Stomach (tissue), 4 donors: ENCODE results near the gene KLF17.
"Not testable (repeated sequence)": the region's sequence is repeated elsewhere in the genome, so short reads cannot be mapped to it uniquely, and the experiment has no call there.

Experiments used
- CTCF ChIP-seq, 7 experiments: fragments of 450-650 bp in 4 of 7; fragments of 200-600 bp in 3 of 7; sonication (generic) in 3 of 7; IDR thresholded peaks; one replicate each; pipeline ENCODE4 v1.5.1; 2016 to 2019; ENCODE audit warnings: antibody characterized with exemption in 7 of 7, control low read depth in 2 of 7, mild to moderate bottlenecking in 1 of 7
- EP300 ChIP-seq: sonication (generic); formaldehyde crosslinking; IDR thresholded peaks from one replicate; pipeline ENCODE4 v1.6.1; 2017; ENCODE audit warnings: antibody characterized with exemption
- POLR2A ChIP-seq, 4 donors: fragments of 450-650 bp; IDR thresholded peaks; one replicate each; pipeline ENCODE4 v1.6.1; 2016; ENCODE audit warnings: antibody characterized with exemption in 4 of 4, control low read depth in 2 of 4, mild to moderate bottlenecking in 1 of 4, moderate library complexity in 1 of 4

DNA sequence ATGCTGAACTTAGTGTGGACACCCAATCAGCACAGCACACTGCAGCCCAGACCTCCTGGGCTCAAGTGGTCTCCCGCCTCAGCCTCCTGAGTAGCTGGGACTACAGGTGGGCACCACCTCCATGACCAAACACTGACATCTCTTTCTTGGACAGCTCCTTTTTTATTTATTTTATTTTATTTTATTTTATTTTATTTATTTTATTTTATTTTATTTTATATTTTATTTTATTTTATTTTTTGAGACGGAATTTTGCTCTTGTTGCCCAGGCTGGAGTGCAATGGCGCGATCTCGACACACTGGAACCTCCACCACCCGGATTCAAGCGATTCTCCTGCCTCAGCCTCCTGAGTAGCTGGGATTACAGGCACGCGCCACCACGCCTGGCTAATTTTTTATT, 1.3 kb upstream of the KLF17 start:
- TF ChIP-seq POLR2A (IDR thresholded peaks at IDR 0.05); CTCF (IDR thresholded peaks at IDR 0.05); EP300: not testable (repeated sequence)
